Measurements from ENCODE around the gene LRRC2.

LRRC2 gene

DNA sequence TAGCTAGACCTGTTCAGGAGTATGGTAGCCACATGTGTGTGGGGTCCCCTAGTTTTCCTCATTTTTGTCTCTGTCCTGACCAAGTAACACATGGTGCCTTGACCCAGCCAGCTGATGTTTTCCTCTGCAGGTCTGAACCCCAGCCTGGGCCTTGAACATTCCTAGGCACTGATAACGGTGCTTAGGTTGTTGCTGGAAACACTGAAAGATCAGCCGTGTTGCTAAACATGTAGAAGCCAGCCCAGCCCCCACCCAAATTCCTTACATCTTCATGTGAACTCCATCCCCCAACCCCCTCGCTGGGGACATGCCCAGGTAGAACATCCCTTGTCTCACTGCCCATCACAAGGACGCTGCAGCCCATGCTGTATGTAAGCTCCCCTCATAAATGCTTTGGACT is 49.6 kb downstream of the LRRC2 start:
- TF ChIP-seq CTCF (IDR thresholded peaks at IDR 0.05; ENCODE audit: low read depth, low read length, missing control alignments): no peak
- no peak for DNase-seq (ENCODE audit: low read depth)
- H3K4me3 ChIP-seq (ENCODE audit: low read depth, low read length): no peak overlapping the region
- in situ Hi-C loops (cut with HindIII; ENCODE audit: low sequenced_read_pairs): no loop called here

- in situ Hi-C loops (cut with HindIII; ENCODE audit: low sequenced_read_pairs): loop anchor here (5.0 kb wide), 1 partner anchor 95 kb away; no protein-coding TSS in a partner anchor
- no peak for TF ChIP-seq CTCF (IDR thresholded peaks at IDR 0.05; ENCODE audit: low read depth, low read length, missing control alignments)
- H3K4me3 ChIP-seq (ENCODE audit: low read depth, low read length): no peak overlapping the region
- no peak for DNase-seq (ENCODE audit: low read depth)
Observed at GRCh38 chr3:46512191-46512749, 53.8 kb downstream of the LRRC2 start.

GRCh38 chr3:46509661-46510187 is 56.4 kb downstream of the LRRC2 start:
- in situ Hi-C loops (cut with HindIII; ENCODE audit: low sequenced_read_pairs): loop anchor here (5.0 kb wide), 1 partner anchor 98 kb away; no protein-coding TSS in a partner anchor
- TF ChIP-seq CTCF (IDR thresholded peaks at IDR 0.05; ENCODE audit: low read depth, low read length, missing control alignments): no peak
- no peak for DNase-seq (ENCODE audit: low read depth)
- no peak overlapping the region for H3K4me3 ChIP-seq (ENCODE audit: low read depth, low read length)

GRCh38 chr3:46508850-46509591 is 57.1 kb downstream of the LRRC2 start:
- in situ Hi-C loops (cut with HindIII; ENCODE audit: low sequenced_read_pairs): no loop called here
- H3K4me3 ChIP-seq (ENCODE audit: low read depth, low read length): no peak overlapping the region
- no peak for TF ChIP-seq CTCF (IDR thresholded peaks at IDR 0.05; ENCODE audit: low read depth, low read length, missing control alignments)
- no peak for DNase-seq (ENCODE audit: low read depth)

DNA sequence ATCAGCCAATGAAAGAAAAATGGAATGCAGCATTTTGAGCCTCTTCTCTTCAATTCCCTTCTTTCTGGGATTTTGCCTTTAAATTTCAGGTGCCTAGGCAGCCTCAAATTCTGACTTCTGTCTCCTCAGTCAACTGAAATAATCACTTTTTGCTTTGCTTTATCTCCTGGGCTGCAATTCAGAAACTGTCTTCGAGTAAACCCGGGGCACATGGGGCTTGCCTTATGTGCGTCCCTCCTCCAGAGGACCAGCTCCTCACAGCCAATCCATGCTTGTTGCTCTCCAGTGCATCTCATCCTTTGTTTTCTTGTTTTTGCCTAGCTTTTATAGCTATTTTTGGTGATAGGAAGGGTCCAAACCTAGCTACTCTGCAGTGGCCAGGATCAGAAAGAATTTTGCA is 59.6 kb downstream of the LRRC2 start:
- in situ Hi-C loops (cut with HindIII; ENCODE audit: low sequenced_read_pairs): no loop called here
- no peak for DNase-seq (ENCODE audit: low read depth)
- no peak for TF ChIP-seq CTCF (IDR thresholded peaks at IDR 0.05; ENCODE audit: low read depth, low read length, missing control alignments)
- H3K4me3 ChIP-seq (ENCODE audit: low read depth, low read length): no peak overlapping the region

DNA sequence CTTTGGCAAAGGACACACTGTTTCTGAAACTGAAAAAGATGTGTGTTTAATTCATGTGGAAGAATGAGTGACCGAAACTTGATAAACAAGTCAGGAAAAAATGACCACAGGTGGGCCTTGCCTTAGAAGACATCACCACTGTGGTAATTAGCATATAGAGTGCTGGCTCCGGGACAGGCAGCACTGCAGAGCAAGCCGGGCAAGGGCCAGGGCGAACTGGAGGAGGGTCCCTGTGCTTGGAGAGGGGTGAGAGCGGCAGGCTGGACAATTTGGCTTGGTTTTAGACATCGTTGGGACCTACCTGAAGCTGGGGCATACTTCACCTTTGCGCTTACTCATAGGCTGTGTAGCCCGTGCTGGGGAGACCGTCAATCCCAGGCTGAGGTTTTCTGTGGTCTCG is 60.1 kb downstream of the LRRC2 start:
- DNase-seq (ENCODE audit: low read depth): no peak
- no peak overlapping the region for H3K4me3 ChIP-seq (ENCODE audit: low read depth, low read length)
- in situ Hi-C loops (cut with HindIII; ENCODE audit: low sequenced_read_pairs): no loop called here
- no peak for TF ChIP-seq CTCF (IDR thresholded peaks at IDR 0.05; ENCODE audit: low read depth, low read length, missing control alignments)

Data from astrocyte of the cerebellum (primary cell).